Endodermal cell (in vitro differentiated cells): ENCODE results near the gene PPP6C. TPM values are rescaled to one million over a fixed set of nuclear protein-coding genes. Genes with fewer than 3 reads are reported as not detected.
A peak's percentile ranks its signal among the peaks of the same experiment; 100 is the strongest.
"Not testable (repeated sequence)": the region's sequence is repeated elsewhere in the genome, so short reads cannot be mapped to it uniquely, and the experiment has no call there.

Source experiments
- DNase-seq: peaks from one replicate; pipeline ENCODE4 v3.0.0-alpha.2; 2017
- H3K27ac ChIP-seq: 2 replicates; pipeline ENCODE4 v1.5.1; 2013; ENCODE audit warnings: mild to moderate bottlenecking, low read depth, low read length, moderate library complexity
- H3K27me3 ChIP-seq: 2 replicates; pipeline ENCODE4 v1.6.1; 2013; ENCODE audit warnings: mild to moderate bottlenecking, low read length, moderate library complexity; ENCODE audit not compliant: insufficient read depth, control insufficient read depth, poor library complexity, severe bottlenecking
- H3K36me3 ChIP-seq: 2 replicates; pipeline ENCODE4 v1.7.0; 2013; ENCODE audit warnings: mild to moderate bottlenecking, low read length, moderate library complexity; ENCODE audit not compliant: control insufficient read depth, insufficient read depth
- H3K4me1 ChIP-seq: one replicate; pipeline ENCODE4 v1.7.0; 2013; ENCODE audit warnings: low read length; ENCODE audit not compliant: control insufficient read depth, insufficient read depth
- H3K4me3 ChIP-seq: 2 replicates; pipeline ENCODE4 v1.5.1; 2013; ENCODE audit warnings: mild to moderate bottlenecking, low read length, moderate library complexity
- H3K9ac ChIP-seq: 2 replicates; pipeline ENCODE4 v1.6.1; 2013; ENCODE audit warnings: mild to moderate bottlenecking, low read length, moderate library complexity; ENCODE audit not compliant: poor library complexity, severe bottlenecking; ENCODE audit errors: extremely low read depth
- H3K9me3 ChIP-seq: 2 replicates; pipeline ENCODE4 v1.6.1; 2013; ENCODE audit warnings: mild to moderate bottlenecking, low read length, moderate library complexity; ENCODE audit not compliant: control insufficient read depth
- H3K27ac Mint-ChIP-seq: 2 replicates; pipeline ENCODE4 v1.8.0; 2020; ENCODE audit warnings: mixed read lengths
- H3K27me3 Mint-ChIP-seq: 2 replicates; pipeline ENCODE4 v1.8.0; 2021; ENCODE audit warnings: mild to moderate bottlenecking, mixed read lengths; ENCODE audit not compliant: insufficient read depth
- H3K36me3 Mint-ChIP-seq: 2 replicates; pipeline ENCODE4 v1.8.0; 2020; ENCODE audit warnings: low read depth, mixed read lengths
- H3K4me1 Mint-ChIP-seq: 2 replicates; pipeline ENCODE4 v1.8.0; 2020; ENCODE audit warnings: mixed read lengths
- H3K4me3 Mint-ChIP-seq: 2 replicates; pipeline ENCODE4 v1.8.0; 2020; ENCODE audit warnings: mild to moderate bottlenecking, moderate library complexity, mixed read lengths
- H3K9me3 Mint-ChIP-seq: 2 replicates; pipeline ENCODE4 v1.8.0; 2020; ENCODE audit warnings: mild to moderate bottlenecking, mixed read lengths
- CTCF ChIP-seq: fragments of 200-600 bp; sonication (generic); conservative IDR thresholded peaks from 2 replicates; pipeline ENCODE4 v1.5.0; 2021; ENCODE audit warnings: antibody characterized with exemption, mild to moderate bottlenecking
- WGBS, 2 experiments: methylation state at CpG; one replicate each; pipeline versions ENCODE4 v1.1.5 to v1.1.7; 2013; ENCODE audit warnings: missing lambda C conversion rate in 2 of 2, mixed read lengths in 1 of 2; ENCODE audit not compliant: insufficient coverage in 1 of 2, insufficient read length in 1 of 2; 5-methylcytosine and 5-hydroxymethylcytosine counted together
- total RNA-seq, 2 donors: library from RNA; stranded (reverse); fragmentation: NEBNext Ultra II Directional in 1 of 2; extraction: Animal tissue kit (Norgen Biotek cat#: 25700) in 1 of 2; gene quantifications; 2 replicates in 1 of 2; 3 replicates in 1 of 2; pipeline ENCODE4 v1.2.1, GENCODE V29; 2021

Gene PPP6C
- total RNA-seq, 2 donors from 2014 or later = 38.2 to 49.6 TPM

- Histone ChIP-seq H3K27me3 (no peaks in the 10 kb centered on the region), H3K9ac (peak overlapping the region; percentile 68), H3K36me3 (peaks cover 11% of the 10 kb centered on the region), H3K4me3 (peak overlapping the region; percentile 86), H3K27ac (peak overlapping the region; percentile 87), H3K4me1 (no peaks in the 10 kb centered on the region), H3K9me3 (no peaks in the 10 kb centered on the region)
- no peak for TF ChIP-seq CTCF
- H3K27me3 Mint-ChIP-seq = no peaks in the 10 kb centered on the region
- no peaks in the 10 kb centered on the region for H3K9me3 Mint-ChIP-seq
- DNase-seq = peak; percentile 73
- peaks cover 4% of the 10 kb centered on the region for H3K36me3 Mint-ChIP-seq
- H3K27ac Mint-ChIP-seq = peak overlapping the region; percentile 84
- peaks cover 10% of the 10 kb centered on the region for H3K4me1 Mint-ChIP-seq
- WGBS, 2 experiments = 1 to 6% methylated on average over 8 to 26 of the region's 26 CpGs
- H3K4me3 Mint-ChIP-seq = peak overlapping the region; percentile 92
These were observed 617 bp downstream of the PPP6C start for GRCh38 chr9:125189011-125189360.

GRCh38 chr9:125183561-125183960 is 6.0 kb downstream of the PPP6C start:
- no peak for TF ChIP-seq CTCF
- Mint-ChIP-seq H3K9me3 (no peaks in the 10 kb centered on the region), H3K36me3 (peaks cover 4% of the 10 kb centered on the region), H3K4me1 (peaks cover 2% of the 10 kb centered on the region), H3K4me3 (no peak overlapping the region), H3K27ac (no peak overlapping the region), H3K27me3 (no peaks in the 10 kb centered on the region)
- Histone ChIP-seq H3K9me3 (no peaks in the 10 kb centered on the region), H3K36me3 (peaks cover 18% of the 10 kb centered on the region), H3K9ac (no peak overlapping the region), H3K4me3 (no peak overlapping the region), H3K27ac (no peak overlapping the region), H3K4me1 (no peaks in the 10 kb centered on the region), H3K27me3 (no peaks in the 10 kb centered on the region)
- DNase-seq = no peak
- WGBS, 2 experiments = 94 to 100% methylated on average over 1 to 2 of the region's 2 CpGs

DNA sequence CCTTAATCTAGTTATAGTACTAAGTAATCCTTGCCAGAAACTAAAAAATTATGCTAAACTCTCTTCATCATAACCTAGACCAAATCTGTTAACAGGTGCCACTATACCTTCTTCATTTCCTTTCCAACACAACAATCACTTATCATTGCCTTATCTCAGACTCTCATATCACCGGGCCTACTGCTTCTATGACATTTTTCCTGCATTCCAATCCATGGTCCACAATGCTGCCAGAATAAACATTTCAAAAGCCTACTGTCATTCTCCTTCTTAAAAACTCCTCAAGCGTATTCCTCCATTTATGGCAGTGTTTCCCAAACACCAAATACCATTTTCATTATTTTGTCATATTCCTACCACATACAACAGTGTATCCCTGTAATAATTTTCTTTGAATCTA is 6.5 kb downstream of the PPP6C start:
- Histone ChIP-seq H3K9me3 (peaks cover 5% of the 10 kb centered on the region), H3K4me1 (no peaks in the 10 kb centered on the region), H3K27ac (no peak overlapping the region), H3K9ac (no peak overlapping the region), H3K27me3 (no peaks in the 10 kb centered on the region), H3K36me3 (peaks cover 23% of the 10 kb centered on the region), H3K4me3 (no peak overlapping the region)
- 89 to 93% methylated on average over 2 of the region's 2 CpGs for WGBS, 2 experiments
- DNase-seq = no peak
- no peak for TF ChIP-seq CTCF
- Mint-ChIP-seq H3K27ac (no peak overlapping the region), H3K9me3 (no peaks in the 10 kb centered on the region), H3K4me3 (no peak overlapping the region), H3K4me1 (peaks cover 2% of the 10 kb centered on the region), H3K36me3 (peaks cover 6% of the 10 kb centered on the region), H3K27me3 (no peaks in the 10 kb centered on the region)

DNA sequence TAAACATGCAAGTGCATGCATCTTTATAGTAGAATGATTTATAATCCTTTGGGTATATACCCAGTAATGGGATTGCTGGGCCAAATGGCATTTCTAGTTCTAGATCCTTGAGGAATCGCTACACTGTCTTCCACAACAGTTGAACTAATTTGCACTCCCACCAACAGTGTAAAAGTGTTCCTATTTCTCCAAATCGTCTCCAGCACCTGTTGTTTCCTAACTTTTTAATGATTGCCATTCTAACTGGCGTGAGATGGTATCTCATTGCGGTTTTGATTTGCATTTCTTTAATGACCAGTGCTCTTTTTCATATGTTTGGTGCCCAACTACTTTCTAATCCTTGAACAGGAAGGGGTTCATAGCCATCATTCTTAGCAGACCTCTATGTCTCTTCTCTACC is 7.8 kb downstream of the PPP6C start:
- not testable (repeated sequence) for H3K27ac ChIP-seq, H3K4me3 ChIP-seq, H3K4me3 Mint-ChIP-seq, H3K9ac ChIP-seq, DNase-seq, H3K27me3 Mint-ChIP-seq, H3K9me3 Mint-ChIP-seq, H3K4me1 Mint-ChIP-seq, H3K4me1 ChIP-seq, H3K27ac Mint-ChIP-seq, H3K9me3 ChIP-seq, H3K27me3 ChIP-seq
- H3K36me3 Mint-ChIP-seq = peaks cover 11% of the 10 kb centered on the region
- 94 to 95% methylated on average over 4 of the region's 4 CpGs for WGBS, 2 experiments
- H3K36me3 ChIP-seq = peaks cover 30% of the 10 kb centered on the region
